HEK293 (cell line): ENCODE data around the gene CTSH.

Experiments
- FEZF1 ChIP-seq: fragments of 450-650 bp; formaldehyde crosslinking; IDR thresholded peaks from 2 replicates; pipeline ENCODE4 v1.5.1; 2016; ENCODE audit warnings: missing biosample characterization, missing genetic modification characterization
- GLI2 ChIP-seq: fragments of 450-650 bp; formaldehyde crosslinking; IDR thresholded peaks from 2 replicates; pipeline ENCODE4; 2017; ENCODE audit warnings: missing biosample characterization, missing genetic modification characterization, low read depth, borderline replicate concordance
- GLIS1 ChIP-seq: fragments of 450-650 bp; formaldehyde crosslinking; IDR thresholded peaks from 2 replicates; pipeline ENCODE4 v1.5.1; 2016; ENCODE audit warnings: missing biosample characterization, missing genetic modification characterization
- GLIS2 ChIP-seq: fragments of 450-650 bp; formaldehyde crosslinking; IDR thresholded peaks from 2 replicates; pipeline ENCODE4 v1.5.1; 2016; ENCODE audit warnings: missing biosample characterization, missing genetic modification characterization
- MZF1 ChIP-seq: fragments of 450-650 bp; formaldehyde crosslinking; IDR thresholded peaks from 2 replicates; pipeline ENCODE4 v1.5.1; 2017; ENCODE audit warnings: missing biosample characterization, missing genetic modification characterization, borderline replicate concordance
- SP2 ChIP-seq: fragments of 450-650 bp; formaldehyde crosslinking; IDR thresholded peaks from 2 replicates; pipeline ENCODE4 v1.5.1; 2016; ENCODE audit warnings: missing biosample characterization, missing genetic modification characterization
- SP7 ChIP-seq: fragments of 450-650 bp; formaldehyde crosslinking; IDR thresholded peaks from 2 replicates; pipeline ENCODE4 v1.5.1; 2016; ENCODE audit warnings: missing biosample characterization, missing genetic modification characterization
- TCF7L2 ChIP-seq: IDR thresholded peaks from 2 replicates; pipeline ENCODE4 v1.6.1; 2011; ENCODE audit warnings: low read depth, mild to moderate bottlenecking, inconsistent platforms, low read length, moderate library complexity, borderline replicate concordance
- TSHZ1 ChIP-seq: fragments of 450-650 bp; formaldehyde crosslinking; IDR thresholded peaks from 2 replicates; pipeline ENCODE4 v1.5.1; 2016; ENCODE audit warnings: missing biosample characterization, missing genetic modification characterization, borderline replicate concordance
- ZBTB26 ChIP-seq: fragments of 450-650 bp; formaldehyde crosslinking; optimal IDR thresholded peaks from 2 replicates; pipeline ENCODE3; 2016; ENCODE audit warnings: missing biosample characterization, mild to moderate bottlenecking, missing genetic modification characterization
- ZNF169 ChIP-seq: fragments of 450-650 bp; formaldehyde crosslinking; IDR thresholded peaks from 2 replicates; pipeline ENCODE4 v1.5.1; 2016; ENCODE audit warnings: missing biosample characterization, missing genetic modification characterization
- ZNF2 ChIP-seq: fragments of 450-650 bp; formaldehyde crosslinking; IDR thresholded peaks from 2 replicates; pipeline ENCODE4 v1.5.1; 2016; ENCODE audit warnings: missing biosample characterization, missing genetic modification characterization
- ZNF280C ChIP-seq: fragments of 450-650 bp; formaldehyde crosslinking; IDR thresholded peaks from 2 replicates; pipeline ENCODE4 v1.5.1; 2016; ENCODE audit warnings: missing biosample characterization, missing genetic modification characterization
- ZNF324 ChIP-seq: fragments of 450-650 bp; formaldehyde crosslinking; IDR thresholded peaks from 2 replicates; pipeline ENCODE4 v1.5.1; 2016; ENCODE audit warnings: missing biosample characterization, missing genetic modification characterization
- ZNF391 ChIP-seq: fragments of 450-650 bp; formaldehyde crosslinking; IDR thresholded peaks from 2 replicates; pipeline ENCODE4 v1.5.1; 2016; ENCODE audit warnings: low read depth, missing biosample characterization, missing genetic modification characterization, borderline replicate concordance
- ZNF398 ChIP-seq: fragments of 450-650 bp; formaldehyde crosslinking; IDR thresholded peaks from 2 replicates; pipeline ENCODE4 v1.5.1; 2017; ENCODE audit warnings: missing biosample characterization, missing genetic modification characterization
- ZNF521 ChIP-seq: fragments of 450-650 bp; formaldehyde crosslinking; IDR thresholded peaks from 2 replicates; pipeline ENCODE4 v1.5.1; 2017; ENCODE audit warnings: missing biosample characterization, mild to moderate bottlenecking, missing genetic modification characterization
- ZNF549 ChIP-seq: fragments of 450-650 bp; IDR thresholded peaks from 2 replicates; pipeline ENCODE4 v1.5.1; 2018; ENCODE audit warnings: missing biosample characterization, missing genetic modification characterization, mild to moderate bottlenecking, inconsistent platforms, moderate library complexity
- ZNF558 ChIP-seq: fragments of 450-650 bp; formaldehyde crosslinking; IDR thresholded peaks from 2 replicates; pipeline ENCODE4 v1.5.1; 2016; ENCODE audit warnings: missing biosample characterization, missing genetic modification characterization
- ZNF768 ChIP-seq: fragments of 450-650 bp; formaldehyde crosslinking; IDR thresholded peaks from 2 replicates; pipeline ENCODE4 v1.5.1; 2018; ENCODE audit warnings: missing biosample characterization, mild to moderate bottlenecking, missing genetic modification characterization
- ZNF791 ChIP-seq: fragments of 450-650 bp; formaldehyde crosslinking; IDR thresholded peaks from 2 replicates; pipeline ENCODE4 v1.5.1; 2016; ENCODE audit warnings: missing biosample characterization, missing genetic modification characterization
- TF ChIP-seq, protein P1 (sequence below): fragments of 450-650 bp; formaldehyde crosslinking; IDR thresholded peaks from 2 replicates; pipeline ENCODE4 v1.5.1; 2016; ENCODE audit warnings: missing biosample characterization, missing genetic modification characterization
- TF ChIP-seq, protein P2 (sequence below): fragments of 450-650 bp; formaldehyde crosslinking; IDR thresholded peaks from 2 replicates; pipeline ENCODE4 v1.5.1; 2016; ENCODE audit warnings: missing biosample characterization, missing genetic modification characterization
- TF ChIP-seq, protein P3 (sequence below): fragments of 450-650 bp; formaldehyde crosslinking; IDR thresholded peaks from 2 replicates; pipeline ENCODE4; 2016; ENCODE audit warnings: missing biosample characterization, missing genetic modification characterization

CTSH gene

DNA sequence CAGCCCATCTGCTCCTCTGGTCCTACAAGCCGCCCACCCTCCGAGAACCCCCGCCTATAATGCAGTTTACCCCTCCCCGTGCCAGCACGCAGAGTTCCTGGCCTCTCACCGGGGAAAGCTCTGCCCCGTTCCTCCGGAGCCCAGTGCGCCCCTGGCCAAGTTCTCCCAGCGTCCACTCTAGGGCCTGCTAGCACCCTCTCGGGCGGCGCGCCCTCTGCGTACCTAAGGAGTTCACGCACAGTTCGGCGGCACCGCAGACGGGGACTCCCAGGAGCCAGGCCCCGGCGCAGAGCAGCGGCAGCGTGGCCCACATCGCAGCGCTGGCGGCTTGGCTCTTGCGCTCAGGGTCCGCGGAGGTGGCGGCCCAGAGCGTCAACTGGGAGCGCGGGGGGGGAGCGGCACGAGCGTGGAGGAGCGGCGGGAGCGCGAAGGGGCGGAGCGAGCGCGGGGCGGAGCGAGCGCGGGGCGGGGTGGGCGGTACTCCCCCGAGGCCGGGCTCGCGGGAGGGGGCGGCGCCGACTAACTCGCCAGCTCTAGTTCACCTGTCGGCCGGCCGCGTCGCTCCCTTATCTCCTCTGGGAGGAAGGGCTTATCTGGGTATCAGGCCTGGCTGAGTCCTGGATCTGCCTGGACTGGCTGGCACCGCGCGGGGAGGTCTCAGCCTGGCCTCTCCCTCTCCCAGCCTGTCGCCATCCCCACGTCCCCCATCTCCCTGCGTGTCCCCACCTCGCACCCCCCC is at the start of gene CTSH (continued):
- TF ChIP-seq ZNF280C (no peak), SP7 (tag by site-specific recombination) (no peak), ZNF549 (tag by site-specific recombination) (no peak), ZNF391 (tag by site-specific recombination) (no peak), GLIS2 (tag by site-specific recombination) (peak; percentile 73), ZNF324 (tag by site-specific recombination) (no peak), ZNF768 (tag by site-specific recombination) (no peak), TCF7L2 (no peak), FEZF1 (tag by site-specific recombination) (no peak), GLIS1 (peak; percentile 36), ZBTB26 (peak; percentile 73), TSHZ1 (tag by site-specific recombination) (no peak), GLI2 (no peak), ZNF398 (tag by site-specific recombination) (peak; percentile 34; the same call in 1 of the 2 replicates), ZNF521 (tag by site-specific recombination) (no peak), MZF1 (tag by site-specific recombination) (no peak), ZNF2 (tag by site-specific recombination) (no peak), SP2 (peak; percentile 39), ZNF169 (tag by site-specific recombination) (no peak), ZNF791 (tag by site-specific recombination) (no peak), ZNF558 (no peak)
- TF ChIP-seq, protein P1, sequence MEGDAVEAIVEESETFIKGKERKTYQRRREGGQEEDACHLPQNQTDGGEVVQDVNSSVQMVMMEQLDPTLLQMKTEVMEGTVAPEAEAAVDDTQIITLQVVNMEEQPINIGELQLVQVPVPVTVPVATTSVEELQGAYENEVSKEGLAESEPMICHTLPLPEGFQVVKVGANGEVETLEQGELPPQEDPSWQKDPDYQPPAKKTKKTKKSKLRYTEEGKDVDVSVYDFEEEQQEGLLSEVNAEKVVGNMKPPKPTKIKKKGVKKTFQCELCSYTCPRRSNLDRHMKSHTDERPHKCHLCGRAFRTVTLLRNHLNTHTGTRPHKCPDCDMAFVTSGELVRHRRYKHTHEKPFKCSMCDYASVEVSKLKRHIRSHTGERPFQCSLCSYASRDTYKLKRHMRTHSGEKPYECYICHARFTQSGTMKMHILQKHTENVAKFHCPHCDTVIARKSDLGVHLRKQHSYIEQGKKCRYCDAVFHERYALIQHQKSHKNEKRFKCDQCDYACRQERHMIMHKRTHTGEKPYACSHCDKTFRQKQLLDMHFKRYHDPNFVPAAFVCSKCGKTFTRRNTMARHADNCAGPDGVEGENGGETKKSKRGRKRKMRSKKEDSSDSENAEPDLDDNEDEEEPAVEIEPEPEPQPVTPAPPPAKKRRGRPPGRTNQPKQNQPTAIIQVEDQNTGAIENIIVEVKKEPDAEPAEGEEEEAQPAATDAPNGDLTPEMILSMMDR (tag by site-specific recombination), result no peak
- TF ChIP-seq, protein P2, sequence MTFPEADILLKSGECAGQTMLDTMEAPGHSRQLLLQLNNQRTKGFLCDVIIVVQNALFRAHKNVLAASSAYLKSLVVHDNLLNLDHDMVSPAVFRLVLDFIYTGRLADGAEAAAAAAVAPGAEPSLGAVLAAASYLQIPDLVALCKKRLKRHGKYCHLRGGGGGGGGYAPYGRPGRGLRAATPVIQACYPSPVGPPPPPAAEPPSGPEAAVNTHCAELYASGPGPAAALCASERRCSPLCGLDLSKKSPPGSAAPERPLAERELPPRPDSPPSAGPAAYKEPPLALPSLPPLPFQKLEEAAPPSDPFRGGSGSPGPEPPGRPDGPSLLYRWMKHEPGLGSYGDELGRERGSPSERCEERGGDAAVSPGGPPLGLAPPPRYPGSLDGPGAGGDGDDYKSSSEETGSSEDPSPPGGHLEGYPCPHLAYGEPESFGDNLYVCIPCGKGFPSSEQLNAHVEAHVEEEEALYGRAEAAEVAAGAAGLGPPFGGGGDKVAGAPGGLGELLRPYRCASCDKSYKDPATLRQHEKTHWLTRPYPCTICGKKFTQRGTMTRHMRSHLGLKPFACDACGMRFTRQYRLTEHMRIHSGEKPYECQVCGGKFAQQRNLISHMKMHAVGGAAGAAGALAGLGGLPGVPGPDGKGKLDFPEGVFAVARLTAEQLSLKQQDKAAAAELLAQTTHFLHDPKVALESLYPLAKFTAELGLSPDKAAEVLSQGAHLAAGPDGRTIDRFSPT, result 0 out of 2 replicates have a peak, but pooled peaks have one; percentile 36
- TF ChIP-seq, protein P3, sequence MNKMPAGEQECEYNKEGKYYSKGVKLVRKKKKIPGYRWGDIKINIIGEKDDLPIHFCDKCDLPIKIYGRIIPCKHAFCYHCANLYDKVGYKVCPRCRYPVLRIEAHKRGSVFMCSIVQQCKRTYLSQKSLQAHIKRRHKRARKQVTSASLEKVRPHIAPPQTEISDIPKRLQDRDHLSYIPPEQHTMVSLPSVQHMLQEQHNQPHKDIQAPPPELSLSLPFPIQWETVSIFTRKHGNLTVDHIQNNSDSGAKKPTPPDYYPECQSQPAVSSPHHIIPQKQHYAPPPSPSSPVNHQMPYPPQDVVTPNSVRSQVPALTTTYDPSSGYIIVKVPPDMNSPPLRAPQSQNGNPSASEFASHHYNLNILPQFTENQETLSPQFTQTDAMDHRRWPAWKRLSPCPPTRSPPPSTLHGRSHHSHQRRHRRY (tag by site-specific recombination), result no peak
